Measurements from ENCODE around the gene QRFP.

- TF ChIP-seq CTCF (IDR thresholded peaks at IDR 0.05; ENCODE audit: poor library complexity, severe bottlenecking) = no peak
- no peak for TF ChIP-seq EZH2 (IDR thresholded peaks at IDR 0.05; ENCODE audit: borderline replicate concordance, insufficient read depth, low read length, poor library complexity, severe bottlenecking)
- TF ChIP-seq REST (IDR thresholded peaks at IDR 0.05; ENCODE audit: borderline replicate concordance) = no peak
These were observed 12.3 kb upstream of the QRFP start for GRCh38 chr9:130908878-130909355.

Data from neural cell (in vitro differentiated cells).